GM21825 (cell line): ENCODE results near the gene JCAD.

Experiments
- ATAC-seq: cut with Tn5 transposase; IDR thresholded peaks from one replicate; pipeline ENCODE4 v1.9.1; 2021; ENCODE audit warnings: mild to moderate bottlenecking, moderate library complexity; ENCODE audit not compliant: unreplicated experiment

JCAD gene

DNA sequence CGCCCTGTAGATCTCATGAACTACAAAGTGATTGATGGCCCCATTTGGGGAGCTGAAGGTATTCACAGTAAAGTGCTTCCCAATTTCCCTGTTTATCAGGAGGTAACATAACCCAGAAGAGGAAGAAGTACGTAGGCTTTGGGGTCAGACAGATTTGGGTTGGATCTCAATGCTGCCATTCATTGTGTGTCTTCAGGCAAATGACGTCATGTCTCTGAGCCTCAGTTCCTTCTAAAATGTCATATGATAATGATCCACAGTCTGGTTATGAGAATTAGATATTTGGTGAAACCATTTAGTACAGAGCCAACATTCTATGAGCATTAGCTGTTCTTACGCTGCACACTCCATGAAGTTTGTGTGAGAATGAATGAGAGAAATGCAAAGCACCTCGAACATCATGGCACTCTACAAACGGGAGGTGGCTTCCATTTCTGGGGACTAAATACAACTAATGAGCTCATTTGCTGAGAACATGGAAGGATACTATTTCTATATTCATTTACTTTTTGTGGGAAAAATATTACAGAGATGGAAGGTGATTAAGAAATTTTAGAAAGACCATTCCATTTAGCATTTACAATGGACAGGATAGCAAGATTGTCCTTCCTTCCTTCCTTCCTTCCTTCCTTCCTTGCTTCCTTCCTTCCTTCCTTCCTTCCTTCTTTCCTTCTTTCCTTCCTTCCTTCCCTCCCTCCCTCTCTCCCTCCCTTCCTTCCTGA, 13.8 kb upstream of the JCAD start:
- ATAC-seq = no peak

- ATAC-seq = no peak
These were observed 12.7 kb upstream of the JCAD start for GRCh38 chr10:30072068-30072467.

DNA sequence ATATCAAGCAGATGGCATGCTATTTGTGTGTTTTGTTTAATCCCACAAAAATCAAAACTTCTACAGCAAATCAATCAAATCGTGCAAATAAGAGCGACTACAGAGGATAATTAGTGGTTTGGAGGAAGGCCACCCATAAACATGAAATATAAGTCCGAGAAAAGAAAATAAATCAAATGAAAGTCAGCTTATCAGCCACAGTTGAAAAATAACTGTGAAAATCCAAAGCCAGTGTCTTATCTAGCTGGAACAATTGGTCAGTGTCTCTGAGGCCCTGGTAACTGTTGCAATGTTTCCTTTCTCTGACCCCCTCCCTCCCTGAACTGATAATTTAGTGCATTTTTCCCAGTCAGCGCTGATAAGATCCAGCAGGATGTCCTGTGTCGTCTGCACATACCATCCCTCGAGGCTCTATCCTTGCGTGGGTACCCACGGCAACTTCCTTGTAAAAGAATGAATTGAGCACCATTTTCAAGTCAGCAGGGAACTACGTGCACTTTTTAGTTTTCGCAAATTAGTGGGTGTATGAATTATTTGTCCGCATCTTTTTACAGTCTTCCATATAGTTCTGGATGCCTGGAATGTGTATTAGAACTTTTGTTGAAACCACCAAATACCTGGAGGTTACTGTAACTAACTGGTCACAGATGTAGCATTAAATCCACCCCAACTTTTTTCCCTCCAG, 10.8 kb upstream of the JCAD start:
- no peak for ATAC-seq

DNA sequence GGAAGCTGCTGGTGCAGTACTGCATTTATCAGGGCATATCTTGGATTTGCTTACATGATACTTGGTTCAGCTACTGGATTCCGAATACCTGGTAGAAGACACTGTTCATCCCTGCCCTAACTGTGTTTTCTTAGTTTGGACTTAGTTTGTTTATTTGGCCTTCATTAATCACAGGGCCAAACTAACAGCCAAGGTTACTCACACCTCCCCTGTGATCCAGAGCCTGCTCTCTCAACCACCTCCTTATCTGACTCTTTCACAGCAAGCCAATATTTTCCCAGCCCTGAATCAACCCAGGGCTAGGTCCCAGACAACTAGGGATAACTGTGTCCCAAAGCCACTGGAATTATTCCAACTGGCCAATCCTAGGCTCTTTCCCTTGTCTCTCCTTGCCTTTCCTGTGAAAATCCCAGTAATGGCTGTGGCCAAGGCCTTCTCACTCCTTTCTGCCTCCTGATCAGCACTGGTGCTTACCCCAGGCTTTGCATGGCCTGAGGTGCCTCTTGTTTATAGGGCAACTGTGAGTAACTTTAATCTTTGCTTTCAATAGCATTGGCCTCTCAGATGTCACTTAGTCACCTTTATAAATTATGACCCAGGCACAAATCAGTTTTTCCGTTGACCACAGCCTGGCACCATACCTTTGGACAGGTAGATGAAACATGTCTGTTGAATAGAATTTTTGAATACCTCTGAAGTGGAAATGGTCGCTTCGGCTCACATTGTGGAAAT, 9.3 kb upstream of the JCAD start:
- no peak for ATAC-seq

GRCh38 chr10:30063099-30063498, 3.7 kb upstream of the JCAD start:
- ATAC-seq = no peak

GRCh38 chr10:30062582-30062981, 3.2 kb upstream of the JCAD start:
- no peak for ATAC-seq

GRCh38 chr10:30062090-30062489, 2.7 kb upstream of the JCAD start:
- ATAC-seq = no peak

- ATAC-seq = no peak
These were observed 735 bp downstream of the JCAD start for GRCh38 chr10:30058570-30059132.

GRCh38 chr10:30057894-30058556, 1.4 kb downstream of the JCAD start:
- ATAC-seq = no peak

GRCh38 chr10:30057421-30057841, 2.0 kb downstream of the JCAD start:
- no peak for ATAC-seq

DNA sequence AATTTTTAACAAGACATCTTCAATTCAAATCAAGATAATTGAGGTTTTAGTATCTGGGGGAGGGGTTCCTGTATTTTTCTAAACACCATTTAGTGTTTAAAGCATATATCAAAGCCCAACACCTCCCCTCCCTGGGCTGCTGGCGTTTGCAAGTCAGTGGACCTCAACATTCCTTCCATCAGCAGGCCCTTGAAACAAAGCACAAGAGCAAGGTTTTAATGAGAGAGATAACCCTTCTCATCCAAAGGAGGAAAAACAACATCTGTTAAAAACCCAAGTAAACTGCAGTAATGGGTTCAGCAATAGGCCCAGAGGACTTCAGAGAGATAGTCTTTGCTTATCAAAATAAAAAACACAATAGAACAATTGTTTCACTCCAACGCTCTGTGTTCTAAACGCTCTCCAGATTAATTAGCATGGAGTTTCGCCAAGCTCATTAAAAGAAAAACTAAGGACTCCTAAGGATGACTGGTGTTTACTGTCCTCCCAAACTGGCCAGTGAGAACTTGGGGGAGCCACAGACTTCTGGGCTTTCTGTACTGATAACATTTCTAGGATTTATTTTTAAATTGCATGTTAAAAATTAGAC, 2.5 kb downstream of the JCAD start:
- ATAC-seq = no peak

GRCh38 chr10:30056281-30056680, 3.1 kb downstream of the JCAD start:
- ATAC-seq = no peak

DNA sequence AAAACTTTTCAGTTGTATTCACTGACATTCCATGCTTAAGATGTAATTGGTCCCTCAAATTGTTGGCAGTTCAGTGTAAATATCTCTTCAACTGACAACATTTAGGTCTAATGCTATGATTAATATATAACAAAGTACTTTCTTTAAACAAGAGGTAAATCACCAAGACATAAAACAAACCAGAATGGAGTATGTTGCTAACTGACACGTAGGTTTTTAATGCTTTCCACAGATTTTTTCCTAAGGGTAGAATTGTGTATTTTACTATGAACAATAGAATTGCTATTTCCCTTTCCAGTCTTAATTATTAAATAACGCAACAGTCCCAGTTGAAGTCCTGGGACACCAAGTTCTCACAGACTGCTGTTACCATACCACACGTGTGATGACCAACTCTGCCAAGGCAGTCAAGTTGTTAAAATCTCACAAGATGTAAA, 4.1 kb downstream of the JCAD start:
- ATAC-seq = no peak

- ATAC-seq = no peak
These were observed 7.3 kb downstream of the JCAD start for GRCh38 chr10:30052062-30052461.

DNA sequence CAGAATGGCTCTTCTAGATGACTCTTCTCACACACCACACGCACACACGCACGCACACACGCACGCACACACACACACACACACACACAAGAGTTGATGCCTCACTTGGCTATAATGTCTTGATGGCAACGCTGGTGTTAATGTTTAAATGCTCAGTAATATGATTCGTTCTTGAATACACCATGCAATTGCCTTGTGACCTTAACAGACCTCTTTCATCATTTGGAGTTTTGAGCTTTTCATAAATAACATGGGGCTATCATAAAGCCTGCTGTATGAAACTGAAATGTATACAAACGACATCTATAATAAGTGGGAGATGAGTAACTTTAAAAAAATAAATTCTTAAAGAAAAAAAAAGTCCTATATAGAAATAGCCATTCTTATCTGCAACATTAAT, 8.2 kb downstream of the JCAD start:
- no peak for ATAC-seq

DNA sequence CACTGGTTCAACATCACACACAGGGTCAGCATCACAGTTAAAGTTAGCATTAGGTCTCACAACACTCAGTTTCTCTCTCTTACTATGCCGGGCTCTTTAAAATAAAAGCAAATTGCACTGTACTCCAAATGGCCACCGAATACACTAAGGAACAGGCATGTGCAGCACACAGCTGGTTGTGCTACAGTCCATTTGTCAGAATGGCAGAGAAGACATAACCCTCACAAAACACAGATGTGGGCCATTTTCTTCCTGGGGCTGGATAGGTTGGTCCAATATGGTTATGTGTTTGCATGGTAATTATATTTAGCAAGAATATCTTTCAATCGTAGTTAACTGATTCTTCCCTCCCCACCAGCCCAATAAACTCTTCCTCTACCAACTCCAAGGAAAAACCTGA, 9.0 kb downstream of the JCAD start:
- no peak for ATAC-seq

GRCh38 chr10:30048768-30049517, 10.4 kb downstream of the JCAD start:
- ATAC-seq = no peak

- ATAC-seq = no peak
These were observed 11.4 kb downstream of the JCAD start for GRCh38 chr10:30047924-30048531.

DNA sequence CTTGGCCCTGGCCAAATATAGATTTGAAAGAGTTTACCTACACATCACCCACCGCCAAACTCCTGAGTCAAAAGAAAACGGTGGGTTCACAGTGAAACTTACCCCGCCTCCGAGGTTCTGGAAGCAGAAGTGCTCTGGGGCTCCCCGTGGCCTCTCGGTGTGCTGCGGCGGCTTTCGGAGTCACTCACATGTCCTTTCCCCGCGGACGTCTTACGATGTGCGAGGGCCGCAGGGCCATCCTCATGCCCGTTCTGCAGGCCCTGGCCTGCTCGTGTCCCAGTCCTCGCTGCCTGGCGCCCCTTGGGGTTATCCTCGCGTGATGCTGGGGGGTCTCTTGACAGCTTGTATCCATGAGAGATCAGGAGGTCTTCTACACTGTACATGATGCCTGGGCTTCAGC, 12.0 kb downstream of the JCAD start:
- no peak for ATAC-seq

DNA sequence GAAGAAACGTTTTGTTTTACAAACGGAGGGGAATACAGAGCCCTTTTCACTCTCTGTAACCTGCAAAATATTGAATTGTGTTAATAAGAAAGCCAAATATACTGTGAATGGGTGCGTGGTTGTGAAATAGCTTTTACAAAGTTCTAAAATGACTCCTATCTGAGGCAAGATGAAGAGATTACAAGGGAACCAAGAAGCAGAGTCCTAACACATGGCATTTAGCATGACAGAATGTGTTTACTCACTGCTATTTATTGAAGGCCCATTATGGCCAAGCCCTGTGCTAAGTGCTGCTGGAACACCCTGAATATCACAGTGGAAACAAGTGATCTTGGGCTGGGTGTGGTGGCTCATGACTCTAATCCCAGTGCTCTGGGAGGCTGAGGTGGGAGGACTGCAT, 12.9 kb downstream of the JCAD start:
- ATAC-seq = no peak
